Stimulated activated CD8-positive, alpha-beta memory T cell treated with anti-CD3 and anti-CD28 coated beads, Interleukin-7, amount 100 ng/mL, for 1 hour (primary cell): Measurements from ENCODE around the gene EGLN1.

Source experiments
- DNase-seq, 2 donors: peaks; one replicate each; pipeline ENCODE4 v3.0.0-alpha.2; 2020; ENCODE audit warnings: low read depth in 2 of 2

The EGLN1 gene

GRCh38 chr1:231421546-231421970 is 529 bp downstream of the EGLN1 start:
- DNase-seq, result peak in 1 of 2 donors; percentile 4

GRCh38 chr1:231420959-231421545 is 1.0 kb downstream of the EGLN1 start:
- DNase-seq, result peak in 1 of 2 donors; percentile 1

GRCh38 chr1:231420299-231420958 is 1.7 kb downstream of the EGLN1 start:
- no peak for DNase-seq

- DNase-seq, result no peak
Observed at GRCh38 chr1:231419738-231420298, 2.3 kb downstream of the EGLN1 start.

GRCh38 chr1:231419147-231419546 is 2.9 kb downstream of the EGLN1 start:
- DNase-seq, result no peak

- no peak for DNase-seq
Observed at GRCh38 chr1:231418741-231419107, 3.4 kb downstream of the EGLN1 start.

- no peak for DNase-seq
Observed at GRCh38 chr1:231418101-231418740, 3.9 kb downstream of the EGLN1 start.

GRCh38 chr1:231417513-231417912 is 4.6 kb downstream of the EGLN1 start:
- DNase-seq, result no peak

- no peak for DNase-seq
Observed at GRCh38 chr1:231416901-231417300, 5.2 kb downstream of the EGLN1 start.

GRCh38 chr1:231415018-231415583 is 7.0 kb downstream of the EGLN1 start:
- DNase-seq, result no peak

- no peak for DNase-seq
Observed at GRCh38 chr1:231414260-231415016, 7.6 kb downstream of the EGLN1 start.

- no peak for DNase-seq
Observed at GRCh38 chr1:231413749-231414082, 8.4 kb downstream of the EGLN1 start.

GRCh38 chr1:231411036-231411531 is 11.0 kb downstream of the EGLN1 start:
- no peak for DNase-seq

GRCh38 chr1:231410036-231410612 is 12.0 kb downstream of the EGLN1 start:
- DNase-seq, result no peak

GRCh38 chr1:231408528-231409094 is 13.5 kb downstream of the EGLN1 start:
- DNase-seq, result no peak

GRCh38 chr1:231407547-231408396 is 14.3 kb downstream of the EGLN1 start:
- DNase-seq, result no peak

- DNase-seq, result no peak
Observed at GRCh38 chr1:231407049-231407448, 15.0 kb downstream of the EGLN1 start.

- DNase-seq, result no peak
Observed at GRCh38 chr1:231404318-231404717, 17.8 kb downstream of the EGLN1 start.

- DNase-seq, result no peak
Observed at GRCh38 chr1:231401478-231401877, 20.6 kb downstream of the EGLN1 start.
